ENCODE data around the gene HNF1A.
A peak's percentile ranks its signal among the peaks of the same experiment; 100 is the strongest.

Gene HNF1A

DNA sequence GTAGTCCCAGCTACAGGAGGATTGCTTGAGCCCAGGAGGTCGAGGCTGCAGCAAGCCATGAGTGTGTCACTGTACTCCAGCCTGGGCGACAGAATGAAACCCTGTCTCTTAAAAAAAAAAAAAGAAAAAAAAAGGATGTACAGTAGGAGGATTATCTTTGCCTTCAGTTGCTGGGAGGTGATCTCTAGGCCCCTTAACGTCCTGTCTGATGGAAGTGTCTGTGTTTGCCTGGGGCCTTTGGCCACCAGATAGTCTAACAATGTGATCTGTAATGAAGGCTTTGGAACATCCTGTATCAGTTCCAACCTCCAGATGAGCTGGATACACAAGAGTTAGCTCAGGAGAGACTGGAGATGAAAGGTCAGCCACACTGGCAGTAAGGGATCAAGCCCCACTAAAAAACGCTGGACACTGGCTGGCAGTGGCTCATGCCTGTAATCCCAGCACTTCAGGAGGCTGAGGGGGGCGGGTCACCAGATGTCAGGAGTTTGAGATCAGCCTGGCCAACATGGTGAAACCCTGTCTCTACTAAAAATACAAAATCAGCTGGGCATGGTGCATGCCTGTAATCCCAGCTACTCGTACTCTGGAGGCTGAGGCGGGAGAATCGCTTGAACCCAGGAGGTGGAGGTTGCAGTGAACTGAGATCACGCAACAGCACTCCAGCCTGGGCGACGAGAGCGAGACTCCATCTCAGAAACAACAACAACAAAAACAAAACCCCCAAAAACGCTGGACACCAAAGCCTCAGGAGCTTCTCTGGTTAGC, 19.0 kb upstream of the HNF1A start:
- no peak for DNase-seq (ENCODE audit: low read depth, low spot score)

GRCh38 chr12:120960657-120961056, 17.7 kb upstream of the HNF1A start:
- DNase-seq (ENCODE audit: low read depth, low spot score): no peak

DNA sequence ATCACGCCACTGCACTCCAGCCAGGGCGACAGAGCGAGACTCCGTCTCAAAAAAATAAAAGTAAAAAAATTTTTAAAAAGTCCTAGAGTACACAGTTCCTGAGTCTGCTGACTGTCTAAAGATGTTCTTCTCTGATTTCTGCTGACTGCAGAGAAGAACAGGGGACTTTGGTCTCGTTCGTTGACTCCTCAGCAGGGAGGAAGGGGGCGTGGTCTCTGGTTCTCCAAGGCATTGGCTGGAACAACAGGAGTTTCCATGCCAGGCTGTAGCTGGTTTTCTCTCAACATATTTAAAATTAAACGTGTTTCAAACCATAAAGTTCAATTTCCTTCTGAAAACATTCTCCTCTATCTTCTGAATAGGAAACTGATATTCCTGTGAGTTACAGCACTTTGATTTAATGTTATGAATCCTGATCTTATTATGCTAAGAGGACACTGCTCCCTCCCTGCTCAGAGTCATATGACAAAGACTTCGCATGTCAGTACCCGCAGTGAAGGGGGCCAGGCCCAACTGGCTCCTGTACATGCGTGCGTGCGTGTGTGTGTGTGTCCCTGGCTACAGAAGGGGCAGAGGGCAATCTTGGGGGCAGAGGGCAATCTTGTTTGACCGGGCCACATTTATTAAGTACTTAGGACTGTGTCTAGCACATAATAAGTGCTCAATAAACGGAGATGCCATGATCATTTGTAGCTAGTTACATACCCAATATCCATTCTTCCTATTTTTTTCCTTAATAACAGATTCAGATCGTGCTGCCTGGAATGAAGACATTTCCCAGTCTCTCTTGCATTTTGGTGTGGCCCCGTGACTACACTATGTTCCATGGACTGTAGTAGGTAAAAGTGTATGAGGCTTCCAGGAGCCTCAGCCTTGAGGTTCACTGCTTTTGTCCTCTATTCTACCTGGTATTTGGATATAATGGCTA, 16.5 kb upstream of the HNF1A start:
- no peak for DNase-seq (ENCODE audit: low read depth, low spot score)

DNA sequence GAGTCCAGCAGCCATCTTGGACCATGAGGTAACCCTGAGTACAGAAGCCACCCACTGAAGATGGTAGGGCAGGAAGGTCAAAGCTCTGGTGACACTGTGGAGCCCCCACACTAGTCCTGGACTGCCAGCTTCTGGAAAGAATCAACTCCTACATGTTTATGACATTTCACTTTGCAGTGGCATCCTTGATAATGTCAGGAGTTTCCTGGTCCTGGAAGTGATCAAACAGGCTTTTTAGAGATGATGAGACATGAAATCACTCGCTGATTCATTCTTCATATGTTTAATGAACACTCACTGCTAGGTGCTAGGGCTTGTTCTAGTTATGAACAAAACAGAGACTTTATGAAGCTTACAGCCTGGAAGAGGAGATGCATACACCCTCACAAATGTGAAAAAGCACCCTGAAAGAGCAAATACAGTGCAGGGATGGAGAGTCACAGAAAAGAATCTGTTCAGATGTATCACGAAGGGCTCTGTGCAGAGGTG, 15.8 kb upstream of the HNF1A start:
- DNase-seq (ENCODE audit: low read depth, low spot score): no peak

GRCh38 chr12:120964298-120964697, 14.0 kb upstream of the HNF1A start:
- DNase-seq (ENCODE audit: low read depth, low spot score): no peak

- peak; percentile 42 for DNase-seq (ENCODE audit: low read depth, low spot score)
Observed at GRCh38 chr12:120965534-120966091, 12.7 kb upstream of the HNF1A start.

GRCh38 chr12:120970310-120970709, 8.0 kb upstream of the HNF1A start:
- no peak for DNase-seq (ENCODE audit: low read depth, low spot score)

GRCh38 chr12:120971299-120972180, 6.8 kb upstream of the HNF1A start:
- peak; percentile 47 for DNase-seq (ENCODE audit: low read depth, low spot score)

DNA sequence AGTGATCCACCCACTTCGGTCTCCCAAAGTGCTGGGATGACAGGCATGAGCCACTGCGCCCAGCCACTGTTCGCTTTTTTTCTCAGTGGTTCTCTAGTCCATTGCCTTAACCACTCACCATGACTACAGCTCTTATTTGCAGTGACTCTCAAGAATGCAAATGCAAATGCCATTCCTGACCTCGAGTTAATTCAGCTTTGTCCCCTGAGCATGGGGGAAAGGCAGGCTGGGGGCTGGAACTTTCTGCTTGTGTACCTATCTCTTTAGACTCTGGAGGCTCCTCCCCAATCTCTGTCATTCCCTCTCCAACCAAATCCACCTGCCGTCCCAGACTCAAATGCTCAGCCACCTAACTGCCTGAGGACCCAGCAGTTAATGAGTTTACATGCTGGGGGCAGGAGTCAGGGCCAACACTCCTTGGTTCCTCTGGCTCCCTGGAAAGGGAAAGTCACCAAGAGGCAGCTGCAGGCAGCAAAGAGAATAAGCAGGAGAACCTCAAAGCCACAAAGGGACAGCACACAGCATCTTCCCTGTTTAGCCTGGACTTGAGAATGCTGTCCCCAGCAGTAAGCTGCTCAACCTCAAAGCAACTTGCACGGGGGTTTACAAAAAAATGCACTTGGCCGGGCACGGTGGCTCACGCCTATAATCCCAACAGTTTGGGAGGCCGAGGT, 5.3 kb upstream of the HNF1A start:
- DNase-seq (ENCODE audit: low read depth, low spot score): peak; percentile 99

- no peak for DNase-seq (ENCODE audit: low read depth, low spot score)
Observed at GRCh38 chr12:120977531-120978295, 630 bp upstream of the HNF1A start.

- DNase-seq (ENCODE audit: low read depth, low spot score): no peak
Observed at GRCh38 chr12:120979220-120979861, 998 bp downstream of the HNF1A start.

DNA sequence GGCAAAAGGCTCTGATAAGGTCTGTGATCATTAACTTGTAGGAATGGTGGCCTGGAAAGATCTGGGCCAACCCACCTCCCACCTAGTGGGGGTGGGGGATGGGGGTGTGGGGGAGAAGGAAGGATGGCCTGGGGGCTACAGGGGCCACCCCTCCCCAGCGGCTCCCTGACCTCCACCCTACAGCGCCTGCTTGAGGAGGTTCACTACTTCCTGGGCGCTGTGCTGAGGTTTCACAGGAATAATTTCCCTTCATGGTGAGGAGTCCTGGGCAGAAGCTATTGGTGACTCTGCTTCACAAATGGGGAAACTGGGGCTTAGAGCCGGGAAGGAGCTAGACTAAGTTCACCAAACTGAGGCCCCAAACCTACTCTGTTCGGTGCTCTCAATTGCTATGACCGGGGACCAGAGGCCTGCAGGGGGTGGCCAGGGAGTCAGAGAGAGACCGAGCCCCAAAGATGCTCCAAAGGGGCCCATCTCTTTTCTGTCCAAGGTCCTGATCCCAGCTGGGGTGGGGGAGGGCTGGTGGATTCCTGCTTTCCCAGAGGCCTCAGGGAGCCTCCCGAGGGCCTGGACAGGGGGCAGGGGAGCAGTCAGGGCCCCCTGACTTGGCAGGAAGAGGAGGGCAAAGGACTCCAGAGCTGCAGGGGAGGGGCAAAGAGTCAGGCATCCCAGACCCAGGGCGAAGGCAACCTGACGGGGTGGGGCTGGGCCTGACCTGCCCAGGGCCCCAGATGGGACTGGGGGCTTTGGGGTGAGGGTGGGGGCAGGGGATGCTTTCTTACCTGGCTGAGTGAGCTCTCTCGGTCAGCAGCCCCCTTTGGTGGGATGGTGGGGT, 1.7 kb downstream of the HNF1A start:
- no peak for DNase-seq (ENCODE audit: low read depth, low spot score)

DNA sequence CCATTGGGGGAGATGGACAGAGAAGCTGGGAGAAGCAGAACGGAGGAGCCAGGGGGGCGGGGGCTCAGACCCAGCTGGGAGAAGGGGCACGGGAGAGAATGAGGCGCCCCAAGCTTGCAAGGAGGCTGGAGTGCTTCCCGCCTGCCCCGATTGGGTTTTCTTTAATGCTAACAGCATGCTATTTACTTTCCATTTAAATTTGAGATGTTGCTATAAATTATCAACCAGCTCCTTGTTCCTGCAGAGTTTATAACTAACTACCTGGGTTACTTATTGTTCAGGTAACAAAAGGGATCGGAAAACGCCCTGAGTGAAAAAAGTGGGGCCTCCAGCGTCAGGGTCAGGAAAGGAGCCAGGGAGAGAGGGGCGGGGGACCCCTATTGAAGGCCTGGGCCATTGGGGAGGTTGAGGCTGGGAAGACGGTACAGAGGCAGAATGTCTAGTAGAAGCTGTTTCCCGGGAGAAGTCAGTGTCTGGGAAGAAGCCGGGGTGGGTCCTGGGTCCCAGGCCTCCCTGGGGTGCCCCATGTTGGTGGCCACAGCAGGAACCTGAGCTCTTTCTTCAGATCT, 2.5 kb downstream of the HNF1A start:
- DNase-seq (ENCODE audit: low read depth, low spot score): no peak

GRCh38 chr12:120981407-120981941, 3.1 kb downstream of the HNF1A start:
- no peak for DNase-seq (ENCODE audit: low read depth, low spot score)

DNA sequence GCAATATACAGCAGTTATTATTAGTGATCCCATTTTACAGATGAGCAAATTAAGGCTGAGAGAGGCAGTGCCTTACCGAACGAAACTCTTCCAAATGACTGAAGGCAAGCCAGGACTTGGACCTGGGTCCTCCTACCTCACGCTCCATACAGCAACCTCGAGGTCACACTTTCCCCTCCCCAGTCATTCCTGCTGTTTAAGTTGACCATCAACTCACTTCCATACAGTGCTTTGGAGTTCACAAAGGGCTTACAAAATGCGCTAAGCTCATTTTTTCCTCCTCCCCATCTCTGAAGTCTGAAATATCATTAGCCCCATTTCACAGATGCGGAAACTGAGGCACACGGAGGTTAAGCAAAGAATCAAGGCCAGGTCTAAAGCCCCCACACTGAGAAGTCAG, 4.3 kb downstream of the HNF1A start:
- DNase-seq (ENCODE audit: low read depth, low spot score): no peak

GRCh38 chr12:120983759-120984158, 5.4 kb downstream of the HNF1A start:
- DNase-seq (ENCODE audit: low read depth, low spot score): no peak

DNA sequence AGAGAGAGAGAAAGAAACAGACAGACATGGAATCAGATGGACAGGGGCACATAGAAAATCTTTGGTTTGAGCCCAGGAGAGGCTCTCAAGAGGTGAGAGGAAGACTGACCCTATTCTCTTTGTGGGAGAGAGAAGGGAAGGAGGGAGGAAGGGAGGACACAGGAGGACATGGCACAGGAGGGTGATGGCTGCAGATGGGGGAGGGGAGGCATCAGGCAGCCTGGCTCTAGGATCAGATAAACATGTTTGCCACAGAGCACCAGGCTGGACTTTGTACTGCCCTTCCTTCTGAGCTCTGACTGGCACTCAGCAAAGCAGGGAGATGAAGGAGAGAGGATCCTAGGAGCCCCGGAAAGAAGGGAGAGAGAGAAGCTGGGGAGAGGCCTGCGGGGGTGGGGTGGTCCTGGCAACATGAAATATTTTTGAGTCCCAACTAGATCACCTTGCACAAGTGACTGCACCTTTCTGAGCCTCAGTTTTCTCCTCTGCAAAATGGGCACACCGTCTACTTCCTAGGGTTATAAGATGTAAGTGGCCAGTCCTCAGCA, 6.1 kb downstream of the HNF1A start:
- no peak for DNase-seq (ENCODE audit: low read depth, low spot score)

GRCh38 chr12:120988234-120988633, 9.9 kb downstream of the HNF1A start:
- no peak for DNase-seq (ENCODE audit: low read depth, low spot score)

All from ELF-1 (cell line).